ENCODE data around the gene GMCL2. TPM values are rescaled to one million over a fixed set of nuclear protein-coding genes. Genes with fewer than 3 reads are reported as not detected.

GMCL2 gene
- total RNA-seq, 1 experiment from 2014 or later, result not detected

GRCh38 chr5:178204182-178204934, 17.2 kb upstream of the GMCL2 start, which contains the start of gene HNRNPAB (continued):
- TF ChIP-seq AR (CRISPR knock-in tag; IDR thresholded peaks at IDR 0.05), result no peak
- no peak for TF ChIP-seq MXD4 (CRISPR knock-in tag; IDR thresholded peaks at IDR 0.05; ENCODE audit: borderline replicate concordance)
- peak; percentile 76; the same call in 1 of the 2 replicates for TF ChIP-seq ZNF671 (CRISPR knock-in tag; IDR thresholded peaks at IDR 0.05)
- peak; percentile 66; the same call in 1 of the 2 replicates for TF ChIP-seq USF1 (CRISPR knock-in tag; IDR thresholded peaks at IDR 0.05)
- TF ChIP-seq ETV6 (CRISPR knock-in tag; IDR thresholded peaks at IDR 0.05), result peak; percentile 77; the same call in 1 of the 2 replicates
- no peak for TF ChIP-seq ATF2 (CRISPR knock-in tag; IDR thresholded peaks at IDR 0.05; ENCODE audit: borderline replicate concordance, low read depth)
- peak; percentile 11; the same call in 1 of the 2 replicates for TF ChIP-seq ATF6 (CRISPR knock-in tag; IDR thresholded peaks at IDR 0.05)
- TF ChIP-seq CREB1 (CRISPR knock-in tag; IDR thresholded peaks at IDR 0.05), result no peak
- TF ChIP-seq EMX1 (CRISPR knock-in tag; IDR thresholded peaks at IDR 0.05), result no peak
- no peak for TF ChIP-seq ZBTB43 (CRISPR knock-in tag; IDR thresholded peaks at IDR 0.05)
- TF ChIP-seq ZNF281 (CRISPR knock-in tag; IDR thresholded peaks at IDR 0.05), result no peak; the same call in 1 of the 2 replicates
- 0 out of 2 replicates have a peak, but pooled peaks have one; percentile 17 for TF ChIP-seq ZNF512 (CRISPR knock-in tag; IDR thresholded peaks at IDR 0.05; ENCODE audit: borderline replicate concordance)
- TF ChIP-seq PRDM15 (CRISPR knock-in tag; IDR thresholded peaks at IDR 0.05), result no peak
- TF ChIP-seq OVOL2 (CRISPR knock-in tag; IDR thresholded peaks at IDR 0.05; ENCODE audit: borderline replicate concordance), result no peak
- TF ChIP-seq NFATC4 (CRISPR knock-in tag; IDR thresholded peaks at IDR 0.05), result peak; percentile 82; the same call in 1 of the 2 replicates
- TF ChIP-seq ELF4 (CRISPR knock-in tag; IDR thresholded peaks at IDR 0.05; ENCODE audit: low read depth), result peak; percentile 13; the same call in 1 of the 2 replicates

Measured in WTC11 (cell line).